ENCODE results near the gene KANSL1. TPM values are rescaled to one million over a fixed set of nuclear protein-coding genes. Genes with fewer than 3 reads are reported as not detected.

Gene KANSL1
- total RNA-seq, 1 experiment from 2014 or later = 52.5 TPM

- H2AFZ ChIP-seq = no peak overlapping the region
- peaks cover 26% of the 10 kb centered on the region; the same call in 1 of the 2 replicates for H3K27me3 ChIP-seq (ENCODE audit: insufficient read depth, low read depth)
- H3K9me3 ChIP-seq (ENCODE audit: insufficient read depth, low read depth) = no peaks in the 10 kb centered on the region
- TF ChIP-seq CTCF (conservative IDR thresholded peaks at IDR 0.05) (no peak), EZH2 (IDR thresholded peaks at IDR 0.05; ENCODE audit: low read depth) (no peak)
- H3K4me2 ChIP-seq = no peak overlapping the region
- no peaks in the 10 kb centered on the region for H4K20me1 ChIP-seq (ENCODE audit: insufficient read depth)
- intact Hi-C loops (cut with micrococcal nuclease; ENCODE audit: unreplicated experiment) = no loop called here
- no peak overlapping the region for H3K27ac ChIP-seq
- POLR2A ChIA-PET (ENCODE audit: unreplicated experiment) = no interaction called here
- H3K4me3 ChIP-seq = no peak overlapping the region
- H3F3A ChIP-seq (ENCODE audit: insufficient read depth, low read depth) = no peaks in the 10 kb centered on the region
- no peaks in the 10 kb centered on the region for H3K36me3 ChIP-seq (ENCODE audit: low read depth)
- no peaks in the 10 kb centered on the region for H3K9me2 ChIP-seq (ENCODE audit: insufficient read depth)
- H3K4me1 ChIP-seq (replicated peaks; ENCODE audit: insufficient read depth) = no peaks in the 10 kb centered on the region
- no TSS peak for BruUV-seq (replicated peaks)
- CTCF ChIA-PET = no interaction called here
- DNase-seq = no peak
- H3K79me2 ChIP-seq (ENCODE audit: low read depth) = no peaks in the 10 kb centered on the region
Observed at GRCh38 chr17:45987706-45988105, 205.5 kb downstream of the KANSL1 start.

GRCh38 chr17:45986056-45986455, 207.2 kb downstream of the KANSL1 start:
- H3K27me3 ChIP-seq (ENCODE audit: insufficient read depth, low read depth) = peaks cover 42% of the 10 kb centered on the region; the same call in 1 of the 2 replicates
- TF ChIP-seq EZH2 (IDR thresholded peaks at IDR 0.05; ENCODE audit: low read depth) (no peak), CTCF (conservative IDR thresholded peaks at IDR 0.05) (no peak)
- no peaks in the 10 kb centered on the region for H3K79me2 ChIP-seq (ENCODE audit: low read depth)
- POLR2A ChIA-PET (ENCODE audit: unreplicated experiment) = no interaction called here
- no peaks in the 10 kb centered on the region for H3K36me3 ChIP-seq (ENCODE audit: low read depth)
- no peak overlapping the region for H3K4me3 ChIP-seq
- intact Hi-C loops (cut with micrococcal nuclease; ENCODE audit: unreplicated experiment) = no loop called here
- H3K4me2 ChIP-seq = no peak overlapping the region
- H3K27ac ChIP-seq = no peak overlapping the region
- H3K9me2 ChIP-seq (ENCODE audit: insufficient read depth) = no peaks in the 10 kb centered on the region
- CTCF ChIA-PET = interaction anchor here (0.6 kb wide), 1 partner anchor 216 kb away, joined by 3 read pairs; no protein-coding TSS in a partner anchor
- no TSS peak for BruUV-seq (replicated peaks)
- H2AFZ ChIP-seq = no peak overlapping the region
- no peaks in the 10 kb centered on the region for H3F3A ChIP-seq (ENCODE audit: insufficient read depth, low read depth)
- DNase-seq = no peak
- no peaks in the 10 kb centered on the region for H3K9me3 ChIP-seq (ENCODE audit: insufficient read depth, low read depth)
- H4K20me1 ChIP-seq (ENCODE audit: insufficient read depth) = no peaks in the 10 kb centered on the region
- no peaks in the 10 kb centered on the region for H3K4me1 ChIP-seq (replicated peaks; ENCODE audit: insufficient read depth)

- peaks cover 46% of the 10 kb centered on the region; the same call in 1 of the 2 replicates for H3K27me3 ChIP-seq (ENCODE audit: insufficient read depth, low read depth)
- H2AFZ ChIP-seq = no peak overlapping the region
- no peaks in the 10 kb centered on the region for H4K20me1 ChIP-seq (ENCODE audit: insufficient read depth)
- H3K36me3 ChIP-seq (ENCODE audit: low read depth) = no peaks in the 10 kb centered on the region
- no TSS peak for BruUV-seq (replicated peaks)
- intact Hi-C loops (cut with micrococcal nuclease; ENCODE audit: unreplicated experiment) = no loop called here
- no peaks in the 10 kb centered on the region for H3K79me2 ChIP-seq (ENCODE audit: low read depth)
- H3K27ac ChIP-seq = no peak overlapping the region
- no peaks in the 10 kb centered on the region for H3F3A ChIP-seq (ENCODE audit: insufficient read depth, low read depth)
- no peaks in the 10 kb centered on the region for H3K4me1 ChIP-seq (replicated peaks; ENCODE audit: insufficient read depth)
- no peaks in the 10 kb centered on the region for H3K9me3 ChIP-seq (ENCODE audit: insufficient read depth, low read depth)
- no peak for DNase-seq
- no peaks in the 10 kb centered on the region for H3K9me2 ChIP-seq (ENCODE audit: insufficient read depth)
- POLR2A ChIA-PET (ENCODE audit: unreplicated experiment) = no interaction called here
- CTCF ChIA-PET = no interaction called here
- H3K4me2 ChIP-seq = no peak overlapping the region
- no peak overlapping the region for H3K4me3 ChIP-seq
- TF ChIP-seq CTCF (conservative IDR thresholded peaks at IDR 0.05) (no peak), EZH2 (IDR thresholded peaks at IDR 0.05; ENCODE audit: low read depth) (no peak)
Observed at GRCh38 chr17:45985447-45985846, 207.8 kb downstream of the KANSL1 start.

Data from PC-9 (cell line).